ENCODE measurements around the gene CDX1. TPM values are rescaled to one million over a fixed set of nuclear protein-coding genes. Genes with fewer than 3 reads are reported as not detected.
A peak's percentile ranks its signal among the peaks of the same experiment; 100 is the strongest.

CDX1 gene
- total and polyA plus RNA-seq, 8 donors, result 0.31 to 472 (median 2.0) TPM; not detected in 5

GRCh38 chr5:150136305-150137167 lies 30.0 kb upstream of the CDX1 start:
- no peak for DNase-seq
- WGBS, 5 donors, result 81 to 91% (median 86%) methylated on average over 12 to 16 of the region's 16 CpGs
- Histone ChIP-seq H3K27ac (peak overlapping the region in 4 of 5 donors; percentile 73 to 85 (median 82)), H3K4me3 (no peak overlapping the region), H3K36me3 (peaks cover 0 to 23% (median 9%) of the 10 kb centered on the region in 4 donors), H3K4me1 (peaks cover 41 to 61% (median 50%) of the 10 kb centered on the region in 4 donors), H3K9me3 (no peaks in the 10 kb centered on the region), H3K27me3 (no peaks in the 10 kb centered on the region)
- intact Hi-C loops (cut with DNase I; ENCODE audit: low total_unique reads), result no loop called here
- TF ChIP-seq POLR2A (IDR thresholded peaks at IDR 0.05), result no peak
- no peak for TF ChIP-seq POLR2AphosphoS5 (IDR thresholded peaks at IDR 0.05)
- TF ChIP-seq CTCF (IDR thresholded peaks at IDR 0.05), result no peak
- TF ChIP-seq EP300 (IDR thresholded peaks at IDR 0.05), result no peak

- 28 to 49% (median 36%) methylated on average over 10 to 12 of the region's 12 CpGs for WGBS, 5 donors
- Histone ChIP-seq H3K27ac (peak overlapping the region in 4 of 5 donors; percentile 73 to 85 (median 82)), H3K4me3 (no peak overlapping the region), H3K27me3 (no peaks in the 10 kb centered on the region), H3K4me1 (peaks cover 48 to 66% (median 58%) of the 10 kb centered on the region in 4 donors), H3K9me3 (no peaks in the 10 kb centered on the region), H3K36me3 (peaks cover 0 to 23% (median 9%) of the 10 kb centered on the region in 4 donors)
- TF ChIP-seq EP300 (IDR thresholded peaks at IDR 0.05) (no peak), CTCF (IDR thresholded peaks at IDR 0.05) (no peak), POLR2A (IDR thresholded peaks at IDR 0.05) (no peak), POLR2AphosphoS5 (IDR thresholded peaks at IDR 0.05) (no peak)
- DNase-seq, result peak in 1 of 2 donors; percentile 38
- intact Hi-C loops (cut with DNase I; ENCODE audit: low total_unique reads), result no loop called here
These were observed 29.2 kb upstream of the CDX1 start for GRCh38 chr5:150137168-150137957.

GRCh38 chr5:150137997-150138396 lies 28.6 kb upstream of the CDX1 start:
- no peak for DNase-seq
- H3K4me3 ChIP-seq, result no peak overlapping the region
- 65 to 79% (median 76%) methylated on average over 5 of the region's 5 CpGs for WGBS, 5 donors
- intact Hi-C loops (cut with DNase I; ENCODE audit: low total_unique reads), result no loop called here
- no peak for TF ChIP-seq POLR2AphosphoS5 (IDR thresholded peaks at IDR 0.05)
- no peak for TF ChIP-seq POLR2A (IDR thresholded peaks at IDR 0.05)
- TF ChIP-seq EP300 (IDR thresholded peaks at IDR 0.05), result no peak
- no peak for TF ChIP-seq CTCF (IDR thresholded peaks at IDR 0.05)
- H3K4me1 ChIP-seq, result peaks cover 51 to 69% (median 60%) of the 10 kb centered on the region in 4 donors
- peak overlapping the region in 4 of 5 donors; percentile 73 to 85 (median 82) for H3K27ac ChIP-seq
- H3K9me3 ChIP-seq, result no peaks in the 10 kb centered on the region
- H3K36me3 ChIP-seq, result peaks cover 0 to 20% (median 9%) of the 10 kb centered on the region in 4 donors
- no peaks in the 10 kb centered on the region for H3K27me3 ChIP-seq

- H3K9me3 ChIP-seq, result no peaks in the 10 kb centered on the region
- peak overlapping the region in 4 of 5 donors; percentile 73 to 85 (median 82) for H3K27ac ChIP-seq
- peaks cover 0 to 20% (median 9%) of the 10 kb centered on the region in 4 donors for H3K36me3 ChIP-seq
- peak; percentile 67 to 90 for DNase-seq
- WGBS, 5 donors, result 20 to 48% (median 29%) methylated on average over 8 to 10 of the region's 10 CpGs
- H3K4me1 ChIP-seq, result peaks cover 51 to 76% (median 66%) of the 10 kb centered on the region in 4 donors
- H3K27me3 ChIP-seq, result no peaks in the 10 kb centered on the region
- TF ChIP-seq POLR2AphosphoS5 (IDR thresholded peaks at IDR 0.05) (peak in 1 of 3 donors; percentile 18), POLR2A (IDR thresholded peaks at IDR 0.05) (no peak)
- no peak overlapping the region for H3K4me3 ChIP-seq
- intact Hi-C loops (cut with DNase I; ENCODE audit: low total_unique reads), result no loop called here
These were observed 27.9 kb upstream of the CDX1 start for GRCh38 chr5:150138551-150139265.
